HS-5 (cell line): ENCODE data around the gene HDHD2.
A peak's percentile ranks its signal among the peaks of the same experiment; 100 is the strongest.

ENCODE experiments used
- DNase-seq: peaks from one replicate; pipeline ENCODE4 v3.0.0-alpha.2; 2012; ENCODE audit warnings: low read depth

The HDHD2 gene

GRCh38 chr18:47146206-47146605 is 4.1 kb downstream of the HDHD2 start:
- DNase-seq: no peak

DNA sequence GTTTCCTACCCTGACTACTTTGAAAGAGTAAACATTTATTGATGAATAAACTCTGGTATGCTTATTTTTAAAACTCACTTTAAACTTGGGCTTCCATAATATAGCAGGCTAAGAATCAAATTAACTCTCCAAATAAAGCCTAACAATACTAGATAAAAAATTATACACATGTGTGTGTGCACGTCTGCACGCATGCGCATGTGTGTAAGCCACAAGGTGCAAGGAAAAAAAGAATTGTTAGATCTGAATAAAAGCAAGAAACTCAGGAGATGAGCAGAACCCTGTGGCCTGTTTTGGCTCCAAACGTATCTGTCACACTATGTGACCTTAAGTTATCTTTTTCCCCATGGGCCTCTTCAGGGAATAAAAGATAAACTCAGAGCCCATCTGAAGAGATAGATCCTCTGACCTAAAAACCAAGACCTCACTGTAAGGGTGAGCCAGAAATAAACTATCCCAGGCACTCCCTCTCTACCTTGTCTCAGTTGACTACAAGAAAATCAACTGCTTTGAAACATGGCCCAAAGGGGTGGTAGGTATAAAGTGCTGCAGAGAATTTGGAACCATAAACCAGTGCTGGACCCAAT is 6.3 kb downstream of the HDHD2 start:
- no peak for DNase-seq

DNA sequence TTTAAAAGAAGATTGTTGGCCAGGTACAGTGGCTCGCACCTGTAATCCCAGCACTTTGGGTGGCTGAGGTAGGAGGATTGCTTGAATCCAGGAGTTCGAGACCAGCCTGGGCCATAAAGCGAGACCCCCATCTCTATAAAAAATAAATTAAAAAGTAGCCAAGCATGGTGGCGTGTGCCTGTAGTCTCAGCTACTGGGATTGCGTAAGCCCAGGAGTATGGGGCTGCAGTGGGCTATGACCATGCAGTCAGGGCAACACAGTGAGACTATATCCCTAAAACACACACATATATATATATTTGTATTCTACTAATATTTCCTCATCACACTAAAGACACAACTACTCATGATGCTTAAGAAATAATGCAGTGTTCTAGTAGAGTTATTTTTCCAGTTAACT is 7.1 kb downstream of the HDHD2 start:
- DNase-seq: no peak

- DNase-seq: no peak
These were observed 9.0 kb downstream of the HDHD2 start for GRCh38 chr18:47141289-47141688.

GRCh38 chr18:47121146-47121545 is 29.2 kb downstream of the HDHD2 start:
- no peak for DNase-seq

- DNase-seq: no peak
These were observed 29.9 kb downstream of the HDHD2 start for GRCh38 chr18:47120428-47120827.

GRCh38 chr18:47118981-47119380 is 31.3 kb downstream of the HDHD2 start:
- DNase-seq: peak; percentile 1

DNA sequence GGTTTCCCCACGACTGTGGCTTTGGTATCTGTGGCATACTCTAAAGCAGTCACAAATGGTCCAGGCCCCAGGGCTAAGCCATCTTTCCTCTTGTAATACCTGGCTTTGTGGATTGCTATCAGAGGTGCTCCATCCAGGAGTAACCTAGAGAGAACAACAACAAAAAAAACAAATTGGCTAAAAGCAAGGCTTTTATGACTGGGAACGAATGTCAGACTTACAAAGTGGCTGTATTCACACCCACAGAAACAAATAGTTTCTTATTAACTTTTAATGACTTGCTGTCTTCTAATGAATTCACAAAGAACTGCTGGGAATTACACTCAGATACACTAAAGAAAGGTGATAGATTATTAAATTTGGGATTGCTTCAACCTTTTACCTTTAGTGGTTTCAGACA is 35.1 kb downstream of the HDHD2 start:
- no peak for DNase-seq

DNA sequence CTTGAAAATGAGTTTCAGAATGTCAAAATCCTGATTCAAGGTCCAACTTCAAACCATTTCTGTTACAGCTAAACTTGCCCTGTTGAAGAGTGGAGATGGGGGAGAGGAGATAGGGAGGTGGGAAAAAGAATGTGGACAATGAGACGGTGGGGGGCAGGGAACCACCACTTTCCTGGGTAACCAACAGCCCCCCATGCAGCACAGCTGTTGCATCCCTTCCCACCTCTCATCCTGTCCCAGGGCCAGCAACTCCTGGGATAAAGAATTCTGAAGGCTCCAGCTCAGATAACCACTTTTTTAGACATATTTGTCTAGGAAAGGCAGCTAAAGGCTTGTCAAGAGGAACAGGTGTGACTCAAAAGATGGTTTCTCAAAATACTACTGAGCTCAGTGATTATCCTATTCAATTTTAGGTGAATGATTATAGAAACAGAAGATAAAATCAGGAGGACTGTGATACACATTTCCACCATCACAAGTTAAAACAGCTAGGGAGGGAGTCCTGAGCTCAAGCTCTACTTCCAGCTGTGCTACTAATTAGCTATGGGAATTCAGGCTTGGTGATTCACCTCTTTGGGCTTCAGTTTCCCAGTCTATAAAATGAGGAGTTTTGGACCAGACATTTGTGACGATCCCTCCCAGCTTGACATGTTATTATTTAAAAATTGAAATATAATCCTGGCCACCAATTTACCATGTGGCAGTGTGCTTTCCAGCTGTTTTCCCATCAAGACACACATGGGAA is 36.3 kb downstream of the HDHD2 start:
- no peak for DNase-seq

- no peak for DNase-seq
These were observed 39.6 kb downstream of the HDHD2 start for GRCh38 chr18:47110492-47111274.

- no peak for DNase-seq
These were observed 40.6 kb downstream of the HDHD2 start for GRCh38 chr18:47109720-47110119.

DNA sequence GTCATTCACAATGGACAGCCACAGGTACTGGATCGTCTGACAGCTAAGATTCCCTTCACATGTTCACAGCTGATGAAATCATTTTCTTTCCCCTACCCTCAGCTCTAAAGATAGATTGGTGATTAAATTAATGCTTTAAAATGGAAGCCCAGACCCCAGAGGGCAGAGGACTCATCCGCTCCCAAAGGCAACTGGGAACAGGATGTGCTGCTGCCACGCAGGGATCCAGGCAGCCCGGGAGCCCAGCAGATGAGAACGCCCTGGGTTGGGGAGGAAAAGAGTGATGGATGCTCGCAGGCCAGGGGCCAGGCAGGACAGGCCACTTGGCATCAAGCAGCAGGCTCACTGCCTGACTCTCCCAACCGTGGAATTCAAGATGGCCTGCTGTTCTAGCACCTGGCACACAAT is 41.3 kb downstream of the HDHD2 start:
- no peak for DNase-seq

- DNase-seq: no peak
These were observed 41.9 kb downstream of the HDHD2 start for GRCh38 chr18:47108373-47108772.

- peak; percentile 19 for DNase-seq
These were observed 50.0 kb downstream of the HDHD2 start for GRCh38 chr18:47100212-47100831.

DNA sequence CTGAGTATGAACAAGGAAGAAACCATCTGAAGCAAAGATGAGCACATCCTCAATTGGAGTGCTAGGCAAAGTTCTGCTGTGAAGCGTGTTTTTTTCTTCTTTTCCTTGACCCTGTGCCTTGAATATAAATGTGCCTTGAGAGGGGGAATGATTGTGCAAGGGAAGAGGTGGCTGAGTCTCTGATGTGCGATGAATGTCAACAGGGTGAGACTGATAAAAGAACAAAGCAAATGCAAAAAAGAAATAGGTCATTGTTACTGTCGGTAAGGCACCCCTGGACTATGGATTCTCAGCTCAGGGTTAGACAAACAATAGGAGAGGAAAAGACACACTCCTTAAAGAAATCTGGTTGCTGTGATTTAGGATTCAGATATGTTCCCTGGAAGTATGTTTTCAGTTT is 54.5 kb downstream of the HDHD2 start:
- DNase-seq: no peak

DNA sequence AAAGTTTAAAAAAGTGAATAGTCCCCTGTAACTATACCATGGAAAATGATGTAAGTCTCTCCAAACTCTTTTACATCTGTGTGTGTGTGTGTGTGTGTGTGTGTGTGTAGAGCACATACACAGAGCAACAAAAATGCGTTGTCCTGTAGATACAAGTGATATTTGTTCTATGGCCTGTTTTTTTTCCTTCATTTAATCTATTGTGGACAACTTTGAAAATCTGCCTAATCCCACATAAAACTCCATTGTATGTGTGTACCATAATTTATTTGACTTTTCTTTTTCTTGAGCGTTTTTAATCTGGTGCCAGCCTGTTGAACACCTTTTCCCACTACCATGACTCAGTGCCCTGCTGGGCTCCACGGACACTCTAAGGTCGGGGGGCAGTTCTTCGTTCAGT is 62.6 kb downstream of the HDHD2 start:
- no peak for DNase-seq

DNA sequence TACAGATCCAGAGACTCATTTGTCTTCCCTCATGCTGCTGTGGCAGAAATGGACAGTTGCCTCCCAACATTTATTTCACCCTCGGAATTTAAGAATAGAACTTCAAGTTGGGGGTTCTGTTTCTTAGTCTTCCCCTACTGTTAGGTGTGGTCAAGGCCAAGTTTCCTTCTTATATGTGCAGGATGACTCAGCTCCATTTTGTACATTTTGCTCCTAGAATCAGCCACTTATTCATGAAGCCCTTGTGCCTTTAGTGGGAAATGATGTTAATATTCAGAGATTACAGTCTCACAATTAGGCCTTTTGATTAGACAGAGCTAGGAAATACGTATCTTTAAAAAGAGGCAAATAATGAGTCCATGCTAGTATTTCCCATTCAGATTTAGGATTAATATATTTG is 68.7 kb downstream of the HDHD2 start:
- no peak for DNase-seq

DNA sequence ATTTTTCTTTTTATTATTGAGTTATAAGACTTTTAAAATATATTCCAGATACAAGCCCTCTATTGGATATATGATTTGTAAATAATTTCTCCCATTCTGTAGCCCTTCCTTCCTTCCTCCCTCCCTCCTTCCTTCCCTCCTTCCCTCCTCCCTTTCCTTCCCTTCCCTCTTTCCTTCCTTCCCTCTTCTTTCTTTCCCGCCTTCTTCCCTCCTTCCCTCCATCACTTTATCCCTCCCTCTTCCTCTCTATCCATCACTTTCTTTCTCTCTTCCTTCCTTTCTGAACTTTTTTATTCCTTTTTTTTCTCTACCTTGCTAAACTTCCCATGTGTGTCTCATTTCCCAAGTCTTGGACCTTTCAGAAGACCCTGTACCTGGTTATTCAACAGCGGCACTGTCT is 69.4 kb downstream of the HDHD2 start:
- no peak for DNase-seq

DNA sequence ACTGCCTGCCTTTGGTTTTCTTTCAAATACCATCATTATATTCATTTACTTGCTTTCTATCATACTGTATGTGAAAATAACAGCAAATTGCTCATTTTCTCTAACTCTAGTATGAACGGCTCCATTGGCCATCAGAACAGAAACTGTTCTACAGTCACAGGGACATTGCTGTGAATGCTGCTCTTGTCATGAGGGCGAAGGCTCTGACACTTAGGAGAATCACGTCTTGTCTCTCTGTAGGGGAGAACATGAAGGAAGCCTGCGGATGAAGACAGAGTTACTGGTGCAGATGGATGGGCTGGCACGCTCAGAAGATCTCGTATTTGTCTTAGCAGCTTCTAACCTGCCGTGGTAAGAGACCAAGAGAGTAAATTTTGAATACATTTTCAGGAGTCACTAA is 73.2 kb downstream of the HDHD2 start:
- DNase-seq: no peak

GRCh38 chr18:47075098-47075883 is 75.0 kb downstream of the HDHD2 start:
- no peak for DNase-seq

- DNase-seq: no peak
These were observed 82.7 kb downstream of the HDHD2 start for GRCh38 chr18:47067648-47068047.

- no peak for DNase-seq
These were observed 87.2 kb downstream of the HDHD2 start for GRCh38 chr18:47063096-47063495.
